ENCODE data around the gene TNFRSF4. TPM values are rescaled to one million over a fixed set of nuclear protein-coding genes. Genes with fewer than 3 reads are reported as not detected.

TNFRSF4 gene
- total and polyA plus RNA-seq, 2 donors (not counting 1 experiment from before 2014, with no cell fraction given), result 0.05 to 0.17 TPM

GRCh38 chr1:1260843-1261560 is 47.0 kb upstream of the TNFRSF4 start:
- H3K27ac ChIP-seq (ENCODE audit: insufficient read depth, low read length), result peak overlapping the region; percentile 5
- H3K4me3 ChIP-seq (replicated peaks in 1 of 4; ENCODE audit: control extremely low read depth in 1 of 4, insufficient read depth in 1 of 4, low read depth in 3 of 4, low read length in 4 of 4), result no peak overlapping the region
- no peaks in the 10 kb centered on the region for H4K20me1 ChIP-seq (ENCODE audit: control insufficient read depth, extremely low read depth, insufficient read depth, low read length)
- H3K9ac ChIP-seq (ENCODE audit: insufficient read depth, low read length), result no peak overlapping the region
- no peak overlapping the region for H2AFZ ChIP-seq (ENCODE audit: low read length)
- no peaks in the 10 kb centered on the region for H3K27me3 ChIP-seq (ENCODE audit: control insufficient read depth, insufficient read depth, low read length)
- peaks cover 31% of the 10 kb centered on the region for H3K36me3 ChIP-seq (ENCODE audit: control insufficient read depth, insufficient read depth, low read length)
- H3K9me3 ChIP-seq (ENCODE audit: control insufficient read depth, insufficient read depth, low read depth, low read length), result no peaks in the 10 kb centered on the region
- no peak for DNase-seq (ENCODE audit: low read depth in 2 of 2)
- no peak overlapping the region for H3K4me2 ChIP-seq (ENCODE audit: extremely low read depth, insufficient read depth, low read length)
- peaks cover 17% of the 10 kb centered on the region for H3K4me1 ChIP-seq (ENCODE audit: control insufficient read depth, extremely low read depth, insufficient read depth, low read length)
- H3K79me2 ChIP-seq (ENCODE audit: control insufficient read depth, insufficient read depth, low read length), result peaks cover 48% of the 10 kb centered on the region
- no peak for TF ChIP-seq CTCF (conservative IDR thresholded peaks at IDR 0.05 in 1 of 2, IDR thresholded peaks at IDR 0.05 in 1 of 2; ENCODE audit: low read depth in 1 of 2, low read length in 2 of 2)
- no peak for TF ChIP-seq EZH2 (IDR thresholded peaks at IDR 0.05; ENCODE audit: low read length, missing control alignments)

- Histone ChIP-seq H3K27ac (ENCODE audit: insufficient read depth, low read length) (peak overlapping the region; percentile 23), H3K9ac (ENCODE audit: insufficient read depth, low read length) (no peak overlapping the region), H3K79me2 (ENCODE audit: control insufficient read depth, insufficient read depth, low read length) (peaks cover 45% of the 10 kb centered on the region), H3K36me3 (ENCODE audit: control insufficient read depth, insufficient read depth, low read length) (peaks cover 36% of the 10 kb centered on the region), H2AFZ (ENCODE audit: low read length) (no peak overlapping the region), H3K4me3 (replicated peaks in 1 of 4; ENCODE audit: control extremely low read depth in 1 of 4, insufficient read depth in 1 of 4, low read depth in 3 of 4, low read length in 4 of 4) (no peak overlapping the region), H3K9me3 (ENCODE audit: control insufficient read depth, insufficient read depth, low read depth, low read length) (no peaks in the 10 kb centered on the region), H4K20me1 (ENCODE audit: control insufficient read depth, extremely low read depth, insufficient read depth, low read length) (no peaks in the 10 kb centered on the region), H3K27me3 (ENCODE audit: control insufficient read depth, insufficient read depth, low read length) (no peaks in the 10 kb centered on the region), H3K4me2 (ENCODE audit: extremely low read depth, insufficient read depth, low read length) (no peak overlapping the region), H3K4me1 (ENCODE audit: control insufficient read depth, extremely low read depth, insufficient read depth, low read length) (peaks cover 9% of the 10 kb centered on the region)
- TF ChIP-seq EZH2 (IDR thresholded peaks at IDR 0.05; ENCODE audit: low read length, missing control alignments) (no peak), CTCF (conservative IDR thresholded peaks at IDR 0.05 in 1 of 2, IDR thresholded peaks at IDR 0.05 in 1 of 2; ENCODE audit: low read depth in 1 of 2, low read length in 2 of 2) (no peak)
- no peak for DNase-seq (ENCODE audit: low read depth in 2 of 2)
Observed at GRCh38 chr1:1259951-1260600, 46.1 kb upstream of the TNFRSF4 start.

GRCh38 chr1:1259540-1259939 is 45.6 kb upstream of the TNFRSF4 start:
- Histone ChIP-seq H3K4me3 (replicated peaks in 1 of 4; ENCODE audit: control extremely low read depth in 1 of 4, insufficient read depth in 1 of 4, low read depth in 3 of 4, low read length in 4 of 4) (no peak overlapping the region), H3K4me2 (ENCODE audit: extremely low read depth, insufficient read depth, low read length) (no peak overlapping the region), H3K9me3 (ENCODE audit: control insufficient read depth, insufficient read depth, low read depth, low read length) (no peaks in the 10 kb centered on the region), H3K9ac (ENCODE audit: insufficient read depth, low read length) (no peak overlapping the region), H3K27me3 (ENCODE audit: control insufficient read depth, insufficient read depth, low read length) (no peaks in the 10 kb centered on the region), H2AFZ (ENCODE audit: low read length) (no peak overlapping the region), H3K4me1 (ENCODE audit: control insufficient read depth, extremely low read depth, insufficient read depth, low read length) (peaks cover 9% of the 10 kb centered on the region), H4K20me1 (ENCODE audit: control insufficient read depth, extremely low read depth, insufficient read depth, low read length) (no peaks in the 10 kb centered on the region), H3K36me3 (ENCODE audit: control insufficient read depth, insufficient read depth, low read length) (peaks cover 41% of the 10 kb centered on the region), H3K79me2 (ENCODE audit: control insufficient read depth, insufficient read depth, low read length) (peaks cover 45% of the 10 kb centered on the region), H3K27ac (ENCODE audit: insufficient read depth, low read length) (peak overlapping the region; percentile 23)
- TF ChIP-seq CTCF (conservative IDR thresholded peaks at IDR 0.05 in 1 of 2, IDR thresholded peaks at IDR 0.05 in 1 of 2; ENCODE audit: low read depth in 1 of 2, low read length in 2 of 2), result no peak
- TF ChIP-seq EZH2 (IDR thresholded peaks at IDR 0.05; ENCODE audit: low read length, missing control alignments), result no peak
- no peak for DNase-seq (ENCODE audit: low read depth in 2 of 2)

Measured in fibroblast of lung (primary cell).